Liver (tissue), 9 donors: ENCODE data around the gene JAML. TPM values are rescaled to one million over a fixed set of nuclear protein-coding genes. Genes with fewer than 3 reads are reported as not detected.
A peak's percentile ranks its signal among the peaks of the same experiment; 100 is the strongest.

Source experiments
- DNase-seq: peaks from one replicate; pipeline ENCODE4 v3.0.0-alpha.2; 2017; ENCODE audit warnings: low spot score
- H3K27ac ChIP-seq, 2 donors: one replicate each; pipeline ENCODE4 v1.7.0; 2013; ENCODE audit warnings: inconsistent platforms in 2 of 2, low read length in 2 of 2, control low read depth in 1 of 2, low read depth in 1 of 2, mild to moderate bottlenecking in 1 of 2
- H3K27me3 ChIP-seq, 4 donors: one replicate each; pipeline versions ENCODE4 v1.6.1 to v1.7.0; 2013; ENCODE audit warnings: low read length in 3 of 4, inconsistent platforms in 1 of 4, mild to moderate bottlenecking in 1 of 4, moderate library complexity in 1 of 4; ENCODE audit not compliant: control insufficient read depth in 4 of 4, insufficient read depth in 4 of 4
- H3K36me3 ChIP-seq, 4 donors: one replicate each; pipeline versions ENCODE4 v1.6.1 to v1.7.0; 2013; ENCODE audit warnings: low read length in 3 of 4, mild to moderate bottlenecking in 3 of 4, low read depth in 1 of 4, moderate library complexity in 1 of 4; ENCODE audit not compliant: control insufficient read depth in 4 of 4, insufficient read depth in 3 of 4
- H3K4me1 ChIP-seq, 4 donors: one replicate each; pipeline versions ENCODE4 v1.6.1 to v1.7.0; 2013; ENCODE audit warnings: low read length in 3 of 4, mild to moderate bottlenecking in 3 of 4, moderate library complexity in 1 of 4; ENCODE audit not compliant: control insufficient read depth in 4 of 4, insufficient read depth in 4 of 4
- H3K4me3 ChIP-seq, 3 donors: one replicate each; pipeline versions ENCODE4 v1.6.1 to v1.7.0; 2013; ENCODE audit warnings: low read length in 3 of 3, control low read depth in 1 of 3, low read depth in 1 of 3, mild to moderate bottlenecking in 1 of 3
- H3K9ac ChIP-seq, 2 donors: one replicate each; pipeline ENCODE4 v1.7.0; 2013; ENCODE audit warnings: low read length in 2 of 2, mild to moderate bottlenecking in 2 of 2, moderate library complexity in 2 of 2, control low read depth in 1 of 2, low read depth in 1 of 2
- H3K9me3 ChIP-seq, 4 donors: one replicate each; pipeline versions ENCODE4 v1.6.1 to v1.7.0; 2013; ENCODE audit warnings: low read length in 3 of 4; ENCODE audit not compliant: control insufficient read depth in 4 of 4
- FOXA1 ChIP-seq: IDR thresholded peaks from 2 replicates; pipeline ENCODE4 v1.6.1; 2016; ENCODE audit warnings: antibody characterized with exemption
- HNF4A ChIP-seq, 2 donors: conservative IDR thresholded peaks; 2 replicates each; pipeline ENCODE4 v1.6.1; 2016; ENCODE audit warnings: antibody characterized with exemption in 2 of 2, mild to moderate bottlenecking in 2 of 2
- HNF4G ChIP-seq: IDR thresholded peaks from 2 replicates; pipeline ENCODE4 v1.6.1; 2016; ENCODE audit warnings: antibody characterized with exemption
- JUND ChIP-seq, 2 donors: IDR thresholded peaks; 2 replicates each; pipeline ENCODE4 v1.6.1; 2016; ENCODE audit warnings: antibody characterized with exemption in 2 of 2
- NR2F2 ChIP-seq: IDR thresholded peaks from 2 replicates; pipeline ENCODE4 v1.6.1; 2016; ENCODE audit warnings: antibody characterized with exemption
- RAD21 ChIP-seq, 2 donors: IDR thresholded peaks; 2 replicates each; pipeline ENCODE4 v1.6.1; 2016; ENCODE audit warnings: antibody characterized with exemption in 2 of 2, mild to moderate bottlenecking in 2 of 2
- RXRA ChIP-seq, 2 donors: IDR thresholded peaks; 2 replicates each; pipeline ENCODE4 v1.6.1; 2017 to 2018; ENCODE audit warnings: antibody characterized with exemption in 2 of 2, mild to moderate bottlenecking in 1 of 2
- SP1 ChIP-seq: IDR thresholded peaks from 2 replicates; pipeline ENCODE4 v1.6.1; 2018; ENCODE audit warnings: antibody characterized with exemption, mild to moderate bottlenecking
- TAF1 ChIP-seq: conservative IDR thresholded peaks from 2 replicates; pipeline ENCODE4 v1.6.1; 2016; ENCODE audit warnings: antibody characterized with exemption, mild to moderate bottlenecking
- YY1 ChIP-seq: IDR thresholded peaks from 2 replicates; pipeline ENCODE4 v1.6.1; 2016; ENCODE audit warnings: antibody characterized with exemption, mild to moderate bottlenecking
- WGBS: extraction: QIAGEN DNeasy Blood & Tissue Kit; methylation state at CpG from one replicate; pipeline ENCODE4 v1.1.7; 2013; 5-methylcytosine and 5-hydroxymethylcytosine counted together
- polyA plus RNA-seq, 2 donors: library from polyadenylated mRNA; stranded (reverse) in 1 of 2; unstranded in 1 of 2; fragments of 200-250 nt in 1 of 2; fragments of >200 nt in 1 of 2; fragmentation: Nextera tagmentation in 1 of 2; extraction: Ambion mirVana in 1 of 2; gene quantifications; one replicate each; pipeline versions ENCODE4 v1.2.1 to v1.2.3, GENCODE V29; 2013 to 2015
- total RNA-seq, 2 donors: library from RNA; depleted of rRNA; stranded (reverse); fragments of >200 nt; gene quantifications; one replicate each; pipeline ENCODE4 v1.2.3, GENCODE V29; 2014
- TF ChIP-seq, protein P1 (sequence below): fragments of 150-350 bp; IDR thresholded peaks from 2 replicates; pipeline ENCODE4 v1.5.1; 2017; ENCODE audit warnings: improper control_type of control experiment, low read depth, low read length; ENCODE audit not compliant: missing input control
- TF ChIP-seq, protein P2 (sequence below): IDR thresholded peaks from 2 replicates; pipeline ENCODE4 v1.6.1; 2016; ENCODE audit warnings: antibody characterized with exemption
- TF ChIP-seq, protein P3 (sequence below): IDR thresholded peaks from 2 replicates; pipeline ENCODE4 v1.6.1; 2016; ENCODE audit warnings: antibody characterized with exemption
- TF ChIP-seq, protein P4 (sequence below): IDR thresholded peaks from 2 replicates; pipeline ENCODE4 v1.6.1; 2016; ENCODE audit warnings: antibody characterized with exemption
- donor health status: healthy.
- donor health status: healthy.
- donor health status: healthy.
- donor health status: healthy.
- donor health status: healthy.

Gene JAML
- total and polyA plus RNA-seq, 4 donors = 2.2 to 13.5 (median 6.5) TPM

DNA sequence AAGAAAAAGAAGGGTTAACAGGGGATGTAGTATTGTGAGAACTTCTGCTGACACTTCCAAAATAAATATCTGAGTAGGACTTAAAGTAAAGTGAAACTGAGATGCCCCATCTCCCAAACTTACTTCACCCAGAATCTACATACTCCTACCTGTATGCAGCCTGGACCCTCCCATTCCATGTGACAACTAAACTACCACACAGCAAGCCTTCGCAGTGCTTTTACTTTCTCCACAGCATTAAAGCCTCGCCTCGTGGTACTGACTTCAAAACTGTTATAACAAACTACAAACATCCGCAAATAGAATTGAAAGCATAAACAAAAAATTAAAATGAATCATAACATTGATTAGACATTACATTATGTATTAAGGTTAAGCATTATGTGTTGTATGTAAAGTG is 38.3 kb upstream of the JAML start:
- no peak for TF ChIP-seq NR2F2
- TF ChIP-seq RXRA (IDR thresholded peaks at IDR 0.05) = no peak
- TF ChIP-seq JUND (IDR thresholded peaks at IDR 0.05) = no peak
- no peak for TF ChIP-seq HNF4G
- TF ChIP-seq HNF4A (conservative IDR thresholded peaks at IDR 0.05) = no peak
- TF ChIP-seq, protein P1, sequence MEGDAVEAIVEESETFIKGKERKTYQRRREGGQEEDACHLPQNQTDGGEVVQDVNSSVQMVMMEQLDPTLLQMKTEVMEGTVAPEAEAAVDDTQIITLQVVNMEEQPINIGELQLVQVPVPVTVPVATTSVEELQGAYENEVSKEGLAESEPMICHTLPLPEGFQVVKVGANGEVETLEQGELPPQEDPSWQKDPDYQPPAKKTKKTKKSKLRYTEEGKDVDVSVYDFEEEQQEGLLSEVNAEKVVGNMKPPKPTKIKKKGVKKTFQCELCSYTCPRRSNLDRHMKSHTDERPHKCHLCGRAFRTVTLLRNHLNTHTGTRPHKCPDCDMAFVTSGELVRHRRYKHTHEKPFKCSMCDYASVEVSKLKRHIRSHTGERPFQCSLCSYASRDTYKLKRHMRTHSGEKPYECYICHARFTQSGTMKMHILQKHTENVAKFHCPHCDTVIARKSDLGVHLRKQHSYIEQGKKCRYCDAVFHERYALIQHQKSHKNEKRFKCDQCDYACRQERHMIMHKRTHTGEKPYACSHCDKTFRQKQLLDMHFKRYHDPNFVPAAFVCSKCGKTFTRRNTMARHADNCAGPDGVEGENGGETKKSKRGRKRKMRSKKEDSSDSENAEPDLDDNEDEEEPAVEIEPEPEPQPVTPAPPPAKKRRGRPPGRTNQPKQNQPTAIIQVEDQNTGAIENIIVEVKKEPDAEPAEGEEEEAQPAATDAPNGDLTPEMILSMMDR = no peak
- no peak for TF ChIP-seq YY1
- TF ChIP-seq, protein P2, sequence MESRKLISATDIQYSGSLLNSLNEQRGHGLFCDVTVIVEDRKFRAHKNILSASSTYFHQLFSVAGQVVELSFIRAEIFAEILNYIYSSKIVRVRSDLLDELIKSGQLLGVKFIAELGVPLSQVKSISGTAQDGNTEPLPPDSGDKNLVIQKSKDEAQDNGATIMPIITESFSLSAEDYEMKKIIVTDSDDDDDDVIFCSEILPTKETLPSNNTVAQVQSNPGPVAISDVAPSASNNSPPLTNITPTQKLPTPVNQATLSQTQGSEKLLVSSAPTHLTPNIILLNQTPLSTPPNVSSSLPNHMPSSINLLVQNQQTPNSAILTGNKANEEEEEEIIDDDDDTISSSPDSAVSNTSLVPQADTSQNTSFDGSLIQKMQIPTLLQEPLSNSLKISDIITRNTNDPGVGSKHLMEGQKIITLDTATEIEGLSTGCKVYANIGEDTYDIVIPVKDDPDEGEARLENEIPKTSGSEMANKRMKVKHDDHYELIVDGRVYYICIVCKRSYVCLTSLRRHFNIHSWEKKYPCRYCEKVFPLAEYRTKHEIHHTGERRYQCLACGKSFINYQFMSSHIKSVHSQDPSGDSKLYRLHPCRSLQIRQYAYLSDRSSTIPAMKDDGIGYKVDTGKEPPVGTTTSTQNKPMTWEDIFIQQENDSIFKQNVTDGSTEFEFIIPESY = no peak
- H3K27me3 ChIP-seq = no peaks in the 10 kb centered on the region
- peaks cover 2 to 19% (median 8%) of the 10 kb centered on the region in 4 donors for H3K36me3 ChIP-seq
- H3K9me3 ChIP-seq = no peaks in the 10 kb centered on the region
- H3K4me1 ChIP-seq = peaks cover 5 to 12% (median 8%) of the 10 kb centered on the region in 4 donors
- no peak for DNase-seq
- H3K4me3 ChIP-seq = peak overlapping the region in 1 of 3 donors; percentile 65
- peak overlapping the region in 1 of 2 donors; percentile 80 for H3K9ac ChIP-seq
- WGBS = 38% methylated on average over 4 of the region's 4 CpGs
- peak overlapping the region; percentile 80 to 93 for H3K27ac ChIP-seq

DNA sequence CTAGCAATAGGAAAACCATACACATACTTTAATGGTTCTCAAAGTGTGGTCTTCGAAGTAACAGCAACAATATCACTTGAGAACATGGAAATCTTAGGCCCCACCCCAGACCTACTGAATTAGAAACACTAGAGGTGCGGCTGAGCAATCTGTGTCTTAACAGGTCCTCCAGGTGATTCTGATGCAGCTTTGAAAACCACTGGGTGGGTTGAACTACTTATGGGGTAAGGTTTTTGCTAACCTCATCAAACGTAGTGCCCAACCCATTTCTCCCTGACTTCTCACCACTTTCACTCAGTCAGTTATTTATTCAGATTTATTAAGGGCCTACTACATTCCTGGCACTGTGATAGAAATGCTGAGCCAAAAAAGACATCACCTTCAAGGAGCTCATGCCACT is 35.5 kb upstream of the JAML start:
- peaks cover 5 to 12% (median 8%) of the 10 kb centered on the region in 4 donors for H3K4me1 ChIP-seq

More for the DNA sequence above, 35.5 kb upstream of the JAML start:
- Histone ChIP-seq H3K27me3 (no peaks in the 10 kb centered on the region), H3K4me3 (no peak overlapping the region), H3K9ac (no peak overlapping the region), H3K9me3 (no peaks in the 10 kb centered on the region), H3K36me3 (peaks cover 4 to 21% (median 10%) of the 10 kb centered on the region in 4 donors), H3K27ac (no peak overlapping the region)
- DNase-seq = no peak
- no peak for TF ChIP-seq TAF1
- TF ChIP-seq, protein P3, sequence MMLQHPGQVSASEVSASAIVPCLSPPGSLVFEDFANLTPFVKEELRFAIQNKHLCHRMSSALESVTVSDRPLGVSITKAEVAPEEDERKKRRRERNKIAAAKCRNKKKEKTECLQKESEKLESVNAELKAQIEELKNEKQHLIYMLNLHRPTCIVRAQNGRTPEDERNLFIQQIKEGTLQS = no peak
- no peak for TF ChIP-seq HNF4G
- TF ChIP-seq, protein P1 = no peak
- TF ChIP-seq, protein P4, sequence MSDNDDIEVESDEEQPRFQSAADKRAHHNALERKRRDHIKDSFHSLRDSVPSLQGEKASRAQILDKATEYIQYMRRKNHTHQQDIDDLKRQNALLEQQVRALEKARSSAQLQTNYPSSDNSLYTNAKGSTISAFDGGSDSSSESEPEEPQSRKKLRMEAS = no peak
- TF ChIP-seq SP1 = no peak
- TF ChIP-seq, protein P2 = no peak
- no peak for TF ChIP-seq FOXA1
- no peak for TF ChIP-seq RXRA (IDR thresholded peaks at IDR 0.05)
- TF ChIP-seq RAD21 (IDR thresholded peaks at IDR 0.05) = no peak
- 91% methylated on average over 3 of the region's 3 CpGs for WGBS
